ENCODE measurements around the gene FHAD1. TPM values are rescaled to one million over a fixed set of nuclear protein-coding genes. Genes with fewer than 3 reads are reported as not detected.

The FHAD1 gene
- total RNA-seq, 1 experiment from 2014 or later = 3.5 TPM

DNA sequence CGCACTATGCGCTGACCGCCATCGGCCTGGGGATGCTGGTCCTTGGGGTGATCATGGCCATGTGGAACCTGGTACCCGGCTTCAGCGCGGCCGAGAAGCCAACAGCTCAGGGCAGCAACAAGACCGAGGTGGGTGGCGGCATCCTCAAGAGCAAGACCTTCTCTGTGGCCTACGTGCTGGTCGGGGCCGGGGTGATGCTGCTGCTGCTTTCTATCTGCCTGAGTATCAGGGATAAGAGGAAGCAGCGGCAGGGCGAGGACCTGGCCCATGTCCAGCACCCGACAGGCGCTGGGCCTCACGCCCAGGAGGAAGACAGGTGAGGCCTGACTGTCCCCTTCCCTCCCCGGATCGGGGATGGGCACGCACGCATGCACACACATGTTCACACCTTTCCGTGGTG is 31.9 kb upstream of the FHAD1 start:
- Histone ChIP-seq H3K4me2 (ENCODE audit: low read length) (no peak overlapping the region), H3K4me1 (ENCODE audit: control insufficient read depth in 1 of 2, insufficient read depth in 2 of 2, low read length in 2 of 2) (peaks cover 10 to 17% of the 10 kb centered on the region in 2 experiments; a peak in 3 of 4 replicates), H2AFZ (ENCODE audit: low read depth, low read length, poor library complexity, severe bottlenecking) (no peak overlapping the region), H3K36me3 (ENCODE audit: control insufficient read depth in 1 of 2, insufficient read depth in 2 of 2, low read length in 2 of 2) (peaks cover 0 to 19% of the 10 kb centered on the region in 2 experiments; a peak in 1 of 4 replicates), H3K27me3 (ENCODE audit: insufficient read depth, low read length) (no peaks in the 10 kb centered on the region), H3K79me2 (ENCODE audit: insufficient read depth, low read length) (peaks cover 28% of the 10 kb centered on the region), H3K27ac (ENCODE audit: low read depth, low read length) (no peak overlapping the region), H4K20me1 (ENCODE audit: insufficient read depth) (no peaks in the 10 kb centered on the region), H3K4me3 (replicated peaks in 1 of 2; ENCODE audit: low read depth in 1 of 2, low read length in 2 of 2) (no peak overlapping the region), H3K9me2 (ENCODE audit: insufficient read depth) (no peaks in the 10 kb centered on the region), H3K9ac (ENCODE audit: low read length) (no peak overlapping the region), H3K9me3 (ENCODE audit: control insufficient read depth in 1 of 2, insufficient read depth in 1 of 2, low read depth in 1 of 2, low read length in 2 of 2) (no peaks in the 10 kb centered on the region)
- ChIA-PET POLR2A (no interaction called here), CTCF (no interaction called here), RAD21 (ENCODE audit: low non-redundant PET in 1 of 2, low total read pairs in 2 of 2, uncharacterized antibody in 2 of 2, unreplicated experiment in 2 of 2) (no interaction called here)
- no peak for DNase-seq (ENCODE audit: low read depth, low spot score)
- no peak for ATAC-seq
- TF ChIP-seq CBX3 (IDR thresholded peaks at IDR 0.05; ENCODE audit: low read depth) (no peak), EZH2phosphoT487 (IDR thresholded peaks at IDR 0.05; ENCODE audit: borderline replicate concordance) (no peak), CEBPB (IDR thresholded peaks at IDR 0.05; ENCODE audit: low read depth) (no peak), ZBTB33 (IDR thresholded peaks at IDR 0.05; ENCODE audit: extremely low read depth, insufficient replicate concordance, low read length) (no peak), ELF1 (IDR thresholded peaks at IDR 0.05; ENCODE audit: borderline replicate concordance, low read depth) (no peak), SIN3A (IDR thresholded peaks at IDR 0.05; ENCODE audit: low read depth) (no peak), YY1 (IDR thresholded peaks at IDR 0.05; ENCODE audit: extremely low read depth, insufficient replicate concordance, low read depth, low read length) (no peak), TCF7L2 (IDR thresholded peaks at IDR 0.05; ENCODE audit: borderline replicate concordance, extremely low read depth, insufficient read depth, insufficient read length) (no peak), EGR1 (IDR thresholded peaks at IDR 0.05; ENCODE audit: low read depth) (no peak), ZFX (IDR thresholded peaks at IDR 0.05) (no peak), JUND (IDR thresholded peaks at IDR 0.05) (no peak), POLR2AphosphoS5 (IDR thresholded peaks at IDR 0.05; ENCODE audit: low read depth, low read length) (no peak), EZH2 (IDR thresholded peaks at IDR 0.05) (no peak), ZNF274 (IDR thresholded peaks at IDR 0.05; ENCODE audit: low read depth, low read length) (no peak), POLR2A (IDR thresholded peaks at IDR 0.05; ENCODE audit: borderline replicate concordance, extremely low read depth, insufficient read depth, insufficient read length) (no peak)
- TF ChIP-seq, protein P1, sequence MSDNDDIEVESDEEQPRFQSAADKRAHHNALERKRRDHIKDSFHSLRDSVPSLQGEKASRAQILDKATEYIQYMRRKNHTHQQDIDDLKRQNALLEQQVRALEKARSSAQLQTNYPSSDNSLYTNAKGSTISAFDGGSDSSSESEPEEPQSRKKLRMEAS (IDR thresholded peaks at IDR 0.05) = no peak
- TF ChIP-seq, protein P2, sequence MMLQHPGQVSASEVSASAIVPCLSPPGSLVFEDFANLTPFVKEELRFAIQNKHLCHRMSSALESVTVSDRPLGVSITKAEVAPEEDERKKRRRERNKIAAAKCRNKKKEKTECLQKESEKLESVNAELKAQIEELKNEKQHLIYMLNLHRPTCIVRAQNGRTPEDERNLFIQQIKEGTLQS (IDR thresholded peaks at IDR 0.05) = no peak
- intact Hi-C loops (cut with micrococcal nuclease) = no loop called here
- BruUV-seq (replicated peaks) = no TSS peak

Measured in HCT116 (cell line).